ENCODE measurements around the gene GPR173. TPM values are rescaled to one million over a fixed set of nuclear protein-coding genes. Genes with fewer than 3 reads are reported as not detected.
A peak's percentile ranks its signal among the peaks of the same experiment; 100 is the strongest.

GPR173 gene
- total RNA-seq, 1 donor from 2014 or later, result 7.6 TPM

GRCh38 chrX:53089925-53090324, 41.3 kb downstream of the GPR173 start:
- DNase-seq (ENCODE audit: low spot score), result no peak

GRCh38 chrX:53091354-53091753, 42.8 kb downstream of the GPR173 start:
- DNase-seq (ENCODE audit: low spot score), result no peak

DNA sequence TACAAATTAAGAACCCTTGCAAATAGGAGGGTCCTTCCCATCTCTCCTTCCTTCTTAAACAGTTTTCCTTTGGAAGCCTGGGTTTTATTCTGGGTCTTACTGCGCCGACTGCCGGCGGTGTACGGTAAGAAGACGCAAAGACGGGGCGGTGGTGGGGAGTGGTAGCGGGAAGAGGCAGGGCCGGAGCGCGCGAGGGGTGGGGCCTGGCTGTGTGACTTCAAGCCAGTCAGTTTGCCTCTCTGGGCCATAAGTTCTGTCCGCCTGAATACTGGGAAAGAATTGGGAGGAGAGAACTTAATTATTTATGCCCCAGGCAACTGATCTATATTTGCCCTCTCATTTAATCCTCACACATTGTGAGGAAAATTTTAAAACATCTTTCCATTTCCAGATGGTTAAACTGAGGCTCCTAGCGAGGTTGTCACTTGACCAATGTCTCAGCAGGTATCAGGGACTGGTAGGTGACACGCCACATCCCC, 44.6 kb downstream of the GPR173 start:
- DNase-seq (ENCODE audit: low spot score), result peak; percentile 86

GRCh38 chrX:53093748-53094581, 45.4 kb downstream of the GPR173 start, which contains the start of gene KANTR:
Gene KANTR (plus strand): TSS chrX:53094142. CDS start chrX:53124273, 30,131 bp downstream.
- peak; percentile 91 for DNase-seq (ENCODE audit: low spot score)

- no peak for DNase-seq (ENCODE audit: low spot score)
Measured at GRCh38 chrX:53094582-53094905, 46.0 kb downstream of the GPR173 start.

DNA sequence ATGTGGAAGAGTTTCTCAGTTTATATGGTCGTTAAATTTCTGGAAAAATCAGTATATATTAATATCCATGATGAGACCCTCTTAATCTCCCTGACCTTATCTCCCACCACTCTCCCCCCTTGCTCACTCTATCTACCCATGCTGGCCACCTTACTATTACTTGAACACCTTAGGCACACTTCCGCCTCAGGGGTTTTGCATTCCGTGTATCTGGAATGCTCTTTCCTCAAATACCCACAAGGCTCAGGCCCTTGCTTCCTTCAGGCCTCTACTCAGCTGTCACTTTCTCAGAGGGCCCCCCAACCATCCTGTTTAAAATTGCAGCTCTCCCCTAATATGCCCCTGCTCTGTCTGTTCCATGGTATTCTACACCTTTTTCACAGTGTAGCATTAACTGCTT, 47.2 kb downstream of the GPR173 start:
- DNase-seq (ENCODE audit: low spot score), result no peak

GRCh38 chrX:53114864-53115549, 66.4 kb downstream of the GPR173 start:
- DNase-seq (ENCODE audit: low spot score), result no peak

DNA sequence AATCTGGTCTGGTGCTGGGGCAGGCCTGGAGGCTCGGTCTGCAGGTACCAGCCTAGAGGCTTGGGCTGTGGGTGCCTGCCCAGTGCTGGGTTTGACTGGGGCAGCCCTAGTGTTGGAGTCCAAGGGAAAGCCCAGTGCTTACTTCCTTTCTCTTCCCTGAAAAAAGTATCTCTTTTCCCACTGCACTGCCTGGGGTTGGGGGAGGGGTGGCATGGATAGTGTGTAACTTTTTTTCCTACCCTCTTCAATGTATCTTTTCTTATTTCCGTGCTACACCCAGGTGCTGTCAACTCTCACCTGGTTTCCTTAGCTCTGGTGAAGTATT, 66.9 kb downstream of the GPR173 start:
- no peak for DNase-seq (ENCODE audit: low spot score)

GRCh38 chrX:53116101-53116500, 67.5 kb downstream of the GPR173 start:
- no peak for DNase-seq (ENCODE audit: low spot score)

GRCh38 chrX:53122013-53122412, 73.4 kb downstream of the GPR173 start:
- no peak for DNase-seq (ENCODE audit: low spot score)

- DNase-seq (ENCODE audit: low spot score), result no peak
Measured at GRCh38 chrX:53125506-53125905, 76.9 kb downstream of the GPR173 start.

DNA sequence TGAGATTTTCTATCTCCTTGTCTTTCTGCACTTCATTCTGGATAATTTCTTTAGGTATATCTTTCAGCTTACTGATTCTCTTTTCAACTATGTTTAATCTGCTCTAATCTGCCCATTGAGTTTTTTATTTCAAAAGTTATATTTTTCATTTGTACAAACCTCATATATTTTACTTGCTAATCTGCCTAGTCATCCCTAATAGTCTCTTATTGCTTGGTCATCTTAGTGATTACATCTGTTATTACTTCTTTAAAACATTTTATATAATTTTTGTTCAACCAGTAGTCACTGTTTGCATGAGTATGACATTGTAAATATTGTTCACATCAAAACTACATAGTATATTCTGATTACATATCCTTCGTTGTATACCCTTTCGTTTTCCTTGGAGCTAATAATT, 77.8 kb downstream of the GPR173 start:
- no peak for DNase-seq (ENCODE audit: low spot score)

DNA sequence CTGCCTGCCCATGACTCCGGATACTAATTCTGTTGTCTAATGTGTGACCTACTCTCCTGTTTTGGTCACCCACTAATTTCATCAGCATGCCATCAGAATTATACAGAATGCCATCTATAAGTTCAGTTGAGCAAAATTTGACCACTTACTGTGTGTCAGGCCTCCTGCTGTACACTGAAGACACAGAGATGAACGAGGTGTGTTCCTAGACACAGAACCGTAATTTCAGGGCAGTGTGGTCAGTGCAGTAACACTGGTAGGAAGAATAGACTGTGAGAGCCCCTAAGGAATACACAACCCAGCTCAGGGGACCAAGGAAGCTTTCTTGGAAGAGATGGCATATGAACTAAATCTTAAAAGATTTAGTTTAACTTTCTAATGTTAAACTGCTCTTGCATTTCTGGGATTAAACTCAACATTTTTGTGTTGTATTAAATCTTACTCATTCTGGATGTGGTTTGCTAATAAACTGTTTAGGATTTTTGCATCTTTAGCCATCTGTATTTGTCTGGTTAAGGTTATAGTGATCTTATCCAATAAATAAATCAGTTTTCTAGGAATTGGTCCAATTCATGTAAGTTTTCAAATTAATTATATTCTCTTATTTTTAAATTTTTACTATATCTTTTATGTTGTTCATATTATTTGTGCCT, 79.6 kb downstream of the GPR173 start:
- no peak for DNase-seq (ENCODE audit: low spot score)

Other genes starting within 250 kb of the GPR173 start
- not detected for gene XAGE5, start 237.5 kb upstream of the GPR173 start, total RNA-seq
- not detected for gene XAGE3, start 180.7 kb upstream of the GPR173 start, total RNA-seq
- gene FAM156B, start 151.5 kb upstream of the GPR173 start, total RNA-seq, result 34.3 TPM
- 34.0 TPM for gene FAM156A, start 90.3 kb upstream of the GPR173 start, total RNA-seq
- 74.8 TPM for gene TSPYL2, start 33.6 kb downstream of the GPR173 start, total RNA-seq
- 34.1 TPM for gene KANTR, start 45.4 kb downstream of the GPR173 start, total RNA-seq
- gene KDM5C, start 176.4 kb downstream of the GPR173 start, total RNA-seq, result 163 TPM
- 31.7 TPM for gene IQSEC2, start 232.8 kb downstream of the GPR173 start, total RNA-seq

All from ureter (tissue), 1 donor.